GM21576 (cell line): ENCODE measurements around the gene ITGAV.

Experiments used
- ATAC-seq: cut with Tn5 transposase; IDR thresholded peaks from one replicate; pipeline ENCODE4 v1.9.1; 2021; ENCODE audit warnings: mild to moderate bottlenecking, moderate library complexity; ENCODE audit not compliant: unreplicated experiment

Gene ITGAV

DNA sequence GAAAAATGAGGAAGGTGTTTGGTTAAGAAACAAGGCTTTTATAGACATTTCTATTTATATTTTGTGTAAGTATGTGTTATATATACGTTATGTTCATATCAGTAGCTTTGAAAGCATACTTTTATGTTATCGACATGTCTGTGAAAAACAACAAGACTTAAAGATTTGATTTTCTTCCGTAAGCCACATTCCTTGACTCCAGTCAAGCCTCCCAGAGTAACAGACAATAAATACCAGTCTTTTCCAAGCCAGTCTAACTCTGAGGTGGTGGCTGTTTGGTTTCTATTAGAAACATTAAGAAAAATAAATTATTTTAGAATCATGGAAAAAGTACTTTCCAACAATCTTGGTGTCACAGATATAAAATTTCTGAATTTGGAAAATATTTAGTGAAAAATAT is 16.3 kb upstream of the ITGAV start:
- no peak for ATAC-seq

DNA sequence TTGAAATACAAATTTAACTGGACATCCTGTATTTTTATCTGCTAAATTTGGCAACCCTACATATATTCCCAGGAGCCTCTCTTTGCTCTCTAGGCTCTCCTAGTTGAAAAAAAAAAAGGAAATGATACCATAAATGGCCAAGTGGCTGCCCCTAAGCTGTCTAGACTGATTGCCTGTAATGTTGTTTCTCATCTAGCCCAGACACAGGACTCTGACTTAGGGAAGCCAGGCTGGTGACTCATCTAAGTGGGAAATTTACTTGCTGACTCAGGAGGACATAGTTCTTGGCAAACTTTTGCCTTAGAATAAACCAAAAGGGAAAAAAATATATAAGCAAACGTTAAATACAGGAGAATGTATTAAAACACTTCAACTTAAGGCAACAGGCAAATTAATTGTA is 14.6 kb upstream of the ITGAV start:
- ATAC-seq = peak; percentile 60

GRCh38 chr2:186575856-186576255 is 14.0 kb upstream of the ITGAV start:
- ATAC-seq = no peak

DNA sequence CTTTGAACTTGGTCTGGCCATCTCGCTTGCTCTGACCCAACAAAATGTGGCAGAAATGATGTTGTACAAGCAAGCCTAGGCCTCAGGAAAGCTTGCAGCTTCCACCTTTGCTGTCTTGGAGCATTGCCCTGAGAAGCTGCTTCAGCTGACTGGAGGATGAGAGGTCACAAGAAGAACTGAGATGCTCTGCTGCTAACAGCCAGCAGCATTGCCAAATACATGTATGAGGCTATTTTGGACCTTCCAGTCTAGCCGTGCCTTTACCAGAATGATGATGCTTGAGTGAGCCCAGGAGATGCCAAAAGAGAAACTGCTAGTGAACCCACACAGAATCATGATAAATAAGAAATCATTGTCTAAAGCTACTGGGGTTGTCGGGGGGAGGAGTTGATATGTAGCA is 13.2 kb upstream of the ITGAV start:
- no peak for ATAC-seq

GRCh38 chr2:186582698-186583097 is 7.2 kb upstream of the ITGAV start:
- no peak for ATAC-seq

DNA sequence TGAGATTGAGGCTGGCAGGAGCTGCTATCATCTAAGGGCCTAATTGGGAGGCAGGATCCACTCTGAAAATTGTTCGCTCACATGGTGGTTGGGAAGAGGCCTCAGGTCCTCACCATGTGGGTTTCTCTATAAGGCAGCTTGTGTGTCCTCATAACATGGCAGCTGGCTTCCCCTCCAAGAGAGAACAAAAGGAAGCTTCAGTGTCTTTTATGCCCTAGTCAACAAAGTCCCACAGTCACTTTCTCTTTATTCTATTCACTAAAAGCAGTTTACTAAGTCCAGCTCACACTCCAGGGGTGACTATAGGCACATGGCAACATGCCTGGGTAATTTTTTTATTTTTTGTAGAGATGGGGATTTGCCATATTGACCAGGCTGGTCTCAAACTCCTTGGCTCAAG is 5.8 kb upstream of the ITGAV start:
- ATAC-seq = no peak

GRCh38 chr2:186588421-186588820 is 1.4 kb upstream of the ITGAV start:
- ATAC-seq = no peak

DNA sequence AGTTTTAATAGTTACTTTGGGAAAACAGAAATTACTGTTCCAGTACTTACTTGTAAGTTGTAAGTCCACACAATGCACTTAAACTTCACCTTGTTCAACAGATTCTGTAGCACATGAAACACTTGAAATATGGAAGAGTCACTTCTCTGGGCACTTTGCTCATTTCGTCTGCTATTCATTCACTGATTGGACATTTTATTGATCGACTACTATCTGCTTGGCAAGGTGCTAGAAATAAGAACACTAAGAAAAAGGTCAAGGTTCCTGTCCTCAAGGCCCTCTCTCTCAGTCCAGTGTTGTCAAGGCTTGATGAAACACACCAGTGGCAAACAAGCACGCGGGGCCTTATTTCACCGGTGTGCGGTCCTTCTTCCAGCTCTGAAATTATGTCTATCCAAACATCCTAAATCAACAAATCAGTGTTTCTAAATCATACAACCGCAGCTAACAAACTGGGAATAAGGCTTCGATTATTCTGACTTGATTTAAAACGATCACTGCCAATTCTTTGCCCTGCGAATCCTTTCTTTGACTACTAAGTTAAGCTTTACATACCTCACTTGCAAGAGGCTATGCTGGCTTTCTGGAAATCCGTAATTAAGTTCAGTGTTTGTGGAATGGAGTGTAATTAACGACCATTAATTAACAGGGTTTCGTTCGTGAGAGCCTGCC is 780 bp upstream of the ITGAV start:
- no peak for ATAC-seq

GRCh38 chr2:186590350-186590758 is 498 bp downstream of the ITGAV start:
- no peak for ATAC-seq

- peak; percentile 26 for ATAC-seq
Observed at GRCh38 chr2:186590759-186591505, 1.1 kb downstream of the ITGAV start.

DNA sequence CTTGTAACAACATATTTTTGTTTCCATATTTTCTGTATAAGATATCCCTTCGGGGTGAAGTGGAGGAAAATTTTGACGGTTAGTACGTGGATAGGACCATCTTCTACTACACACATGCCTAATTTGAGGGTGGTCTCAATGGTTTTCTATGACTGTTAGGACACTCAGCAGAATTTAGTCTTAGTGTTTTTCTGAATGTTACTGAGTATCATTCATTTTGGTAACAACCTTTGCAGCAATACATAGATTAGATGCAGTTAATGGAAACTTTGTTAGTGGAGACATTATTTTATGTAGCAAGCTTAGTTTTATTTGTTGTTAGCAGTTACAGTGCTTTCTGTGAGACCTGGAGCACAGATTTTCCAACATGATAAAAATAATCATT is 1.6 kb downstream of the ITGAV start:
- no peak for ATAC-seq

GRCh38 chr2:186592137-186592875 is 2.5 kb downstream of the ITGAV start:
- no peak for ATAC-seq

DNA sequence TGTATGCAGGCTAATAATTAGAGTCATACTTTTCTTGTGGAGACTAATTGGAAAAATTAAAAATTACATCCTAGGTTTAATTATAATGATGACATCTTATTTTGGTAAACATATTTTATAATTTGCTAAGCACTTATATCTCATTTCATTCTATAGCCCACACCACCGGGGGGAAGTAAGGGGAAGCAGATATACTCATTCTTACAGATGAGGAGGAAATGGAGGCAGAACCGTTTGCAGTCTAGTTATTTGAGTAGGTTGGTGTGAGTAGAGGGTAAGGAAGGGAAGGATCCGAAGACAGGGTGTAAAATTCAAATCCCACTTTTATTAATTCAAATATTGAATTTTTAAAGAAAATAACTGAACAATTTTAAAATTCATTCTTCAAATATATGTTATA is 3.7 kb downstream of the ITGAV start:
- no peak for ATAC-seq

GRCh38 chr2:186594001-186594722 is 4.3 kb downstream of the ITGAV start:
- no peak for ATAC-seq

GRCh38 chr2:186595219-186595618 is 5.4 kb downstream of the ITGAV start:
- ATAC-seq = no peak

DNA sequence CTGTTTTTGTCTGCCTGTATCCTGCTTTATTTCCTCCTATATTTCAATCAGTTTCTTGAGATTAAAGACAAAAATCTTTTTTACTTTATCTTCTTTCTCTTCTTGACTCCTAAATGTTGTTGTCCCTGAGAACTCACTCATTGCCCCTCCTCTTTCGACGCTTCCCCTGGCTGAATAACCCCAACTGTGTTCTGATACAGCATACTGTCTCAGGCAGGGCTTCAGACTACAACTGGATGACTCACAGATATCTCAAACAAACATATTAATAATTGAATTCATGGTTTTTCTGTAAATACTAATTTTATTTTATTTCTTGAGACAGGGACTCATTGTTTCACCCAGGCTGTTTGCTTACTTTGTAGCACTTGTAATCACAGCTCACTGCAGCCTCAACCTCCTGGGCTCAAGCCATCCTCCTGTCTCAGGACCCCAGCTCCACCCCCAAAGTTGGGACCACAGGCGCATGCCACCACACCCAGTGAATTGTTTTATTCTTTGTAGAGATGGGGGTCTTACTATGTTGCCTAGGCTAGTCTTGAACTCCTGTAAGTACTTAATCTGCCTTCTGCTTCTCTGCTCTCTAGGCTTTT is 9.4 kb downstream of the ITGAV start:
- no peak for ATAC-seq

DNA sequence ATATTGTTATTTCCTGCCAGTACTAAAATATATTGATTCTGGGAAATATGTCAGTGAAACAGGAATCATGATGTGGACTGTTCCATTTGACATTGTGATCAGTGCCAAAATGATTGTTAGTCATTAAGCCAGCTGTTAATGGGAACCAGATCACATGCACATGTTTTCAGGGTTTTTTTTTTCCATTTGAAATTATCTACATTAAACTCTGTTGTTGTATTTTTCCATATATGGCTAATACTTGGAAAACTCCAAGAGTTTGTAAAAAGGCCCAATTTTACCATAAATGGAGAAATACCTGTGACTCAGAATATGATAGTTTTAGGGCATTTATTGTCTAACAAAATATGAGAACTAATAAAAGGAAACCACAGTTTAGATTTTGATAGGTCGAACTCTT is 13.4 kb downstream of the ITGAV start:
- ATAC-seq = no peak

GRCh38 chr2:186605041-186605440 is 15.2 kb downstream of the ITGAV start:
- no peak for ATAC-seq

GRCh38 chr2:186607660-186608324 is 17.9 kb downstream of the ITGAV start:
- ATAC-seq = no peak

- ATAC-seq = no peak
Observed at GRCh38 chr2:186610785-186611184, 20.9 kb downstream of the ITGAV start.
